Gastroesophageal sphincter (tissue), 4 donors: ENCODE measurements around the gene SULT1E1. TPM values are rescaled to one million over a fixed set of nuclear protein-coding genes. Genes with fewer than 3 reads are reported as not detected.

Experiments used
- ATAC-seq: fragments of 150-250 bp; one replicate; pipeline ENCODE4 v1.9.1; 2016; ENCODE audit warnings: mild to moderate bottlenecking, moderate library complexity
- H3K27ac ChIP-seq, 4 donors: fragments of 200-600 bp; sonication (generic) in 3 of 4; 1 replicate in 3 of 4; 2 replicates in 1 of 4; pipeline ENCODE4 v1.5.1; 2016 to 2019
- H3K27me3 ChIP-seq: fragments of 200-600 bp; sonication (generic); one replicate; pipeline ENCODE4 v1.5.1; 2019
- H3K36me3 ChIP-seq, 2 donors: fragments of 200-600 bp; sonication (generic); one replicate each; pipeline ENCODE4 v1.5.1; 2019; ENCODE audit warnings: control low read depth in 1 of 2
- H3K4me1 ChIP-seq, 3 donors: fragments of 200-600 bp; sonication (generic); 1 replicate in 2 of 3; 2 replicates in 1 of 3; pipeline ENCODE4 v1.5.1; 2016 to 2019; ENCODE audit warnings: control low read depth in 2 of 3
- H3K4me3 ChIP-seq, 2 donors: fragments of 200-600 bp; sonication (generic); one replicate each; pipeline ENCODE4 v1.5.1; 2019; ENCODE audit warnings: mild to moderate bottlenecking in 1 of 2, moderate library complexity in 1 of 2
- H3K9me3 ChIP-seq, 3 donors: fragments of 200-600 bp; sonication (generic); one replicate each; pipeline ENCODE4 v1.5.1; 2017 to 2019; ENCODE audit warnings: control low read depth in 2 of 3
- CTCF ChIP-seq, 4 experiments: fragments of 200-600 bp in 2 of 4; fragments of 450-650 bp in 2 of 4; sonication (generic) in 1 of 4; IDR thresholded peaks; one replicate each; pipeline ENCODE4 v1.5.1; 2017 to 2019; ENCODE audit warnings: antibody characterized with exemption in 4 of 4, mild to moderate bottlenecking in 2 of 4, moderate library complexity in 2 of 4
- EP300 ChIP-seq: sonication (generic); formaldehyde crosslinking; IDR thresholded peaks from one replicate; pipeline ENCODE4 v1.6.1; 2017; ENCODE audit warnings: antibody characterized with exemption, mild to moderate bottlenecking
- POLR2A ChIP-seq, 2 donors: fragments of 450-650 bp; IDR thresholded peaks; one replicate each; pipeline ENCODE4 v1.6.1; 2017; ENCODE audit warnings: antibody characterized with exemption in 2 of 2, mild to moderate bottlenecking in 2 of 2, moderate library complexity in 1 of 2
- POLR2AphosphoS5 ChIP-seq: sonication (generic); formaldehyde crosslinking; IDR thresholded peaks from one replicate; pipeline ENCODE4 v1.6.1; 2017; ENCODE audit warnings: antibody characterized with exemption
- WGBS, 2 donors: methylation state at CpG; one replicate each; pipeline ENCODE4 v1.1.5; 2018; ENCODE audit warnings: low coverage in 1 of 2; 5-methylcytosine and 5-hydroxymethylcytosine counted together
- total RNA-seq, 4 donors: library from RNA; depleted of rRNA; stranded (reverse); fragments of >200 nt; gene quantifications; one replicate each; pipeline ENCODE4 v1.1.0, GENCODE V29; 2016

SULT1E1 gene
- total RNA-seq, 4 donors from 2014 or later = not detected

DNA sequence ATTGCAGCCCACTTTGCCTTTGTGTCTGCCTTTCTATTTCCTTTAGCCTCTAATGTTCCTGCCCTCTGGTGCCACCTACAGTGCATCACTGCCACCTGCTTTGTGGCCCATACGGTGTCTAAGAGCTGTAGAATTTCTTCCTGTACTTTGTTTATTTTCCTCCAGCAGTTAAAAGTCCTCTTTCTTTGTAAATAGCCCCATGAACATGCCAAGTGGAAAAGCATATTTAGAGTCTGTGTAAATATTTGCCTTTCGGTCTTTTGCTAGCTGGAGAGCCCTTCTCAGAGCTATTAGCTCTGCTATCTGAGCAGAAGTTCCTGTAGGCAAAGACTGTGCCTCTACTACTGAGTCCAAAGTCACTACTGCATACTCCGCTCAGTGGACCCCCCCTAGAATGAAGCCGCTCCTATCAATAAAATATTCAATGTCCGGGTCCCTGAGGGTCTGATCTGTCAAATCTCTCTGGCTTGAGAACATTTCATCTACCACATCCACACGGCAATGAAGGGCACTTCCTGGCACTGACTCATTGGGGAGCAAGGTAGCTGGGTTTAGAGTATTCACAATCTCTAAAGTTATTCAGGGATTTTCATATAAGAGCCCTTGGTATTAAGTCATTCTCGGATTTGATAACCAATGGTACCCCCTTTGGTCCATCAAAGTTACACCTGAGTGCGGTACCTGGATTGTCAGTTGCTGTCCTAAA is 36.3 kb downstream of the SULT1E1 start:
- Histone ChIP-seq H3K4me1 (no peaks in the 10 kb centered on the region), H3K4me3 (no peak overlapping the region), H3K9me3 (no peaks in the 10 kb centered on the region), H3K36me3 (no peaks in the 10 kb centered on the region), H3K27me3 (no peaks in the 10 kb centered on the region), H3K27ac (no peak overlapping the region)
- ATAC-seq = peak; percentile 36
- WGBS, 2 donors = 48 to 65% methylated on average over 5 to 6 of the region's 8 CpGs
- no peak for TF ChIP-seq CTCF (IDR thresholded peaks at IDR 0.05)
- TF ChIP-seq POLR2A (IDR thresholded peaks at IDR 0.05) = no peak
- no peak for TF ChIP-seq POLR2AphosphoS5
- no peak for TF ChIP-seq EP300

GRCh38 chr4:69823048-69823447 is 36.9 kb downstream of the SULT1E1 start:
- TF ChIP-seq EP300 (no peak), CTCF (IDR thresholded peaks at IDR 0.05) (no peak), POLR2AphosphoS5 (no peak), POLR2A (IDR thresholded peaks at IDR 0.05) (no peak)
- H3K36me3 ChIP-seq = no peaks in the 10 kb centered on the region
- no peak for ATAC-seq
- no peaks in the 10 kb centered on the region for H3K9me3 ChIP-seq
- 66 to 100% methylated on average over 1 to 4 of the region's 4 CpGs for WGBS, 2 donors
- no peaks in the 10 kb centered on the region for H3K27me3 ChIP-seq
- no peak overlapping the region for H3K4me3 ChIP-seq
- H3K4me1 ChIP-seq = no peaks in the 10 kb centered on the region
- no peak overlapping the region for H3K27ac ChIP-seq

DNA sequence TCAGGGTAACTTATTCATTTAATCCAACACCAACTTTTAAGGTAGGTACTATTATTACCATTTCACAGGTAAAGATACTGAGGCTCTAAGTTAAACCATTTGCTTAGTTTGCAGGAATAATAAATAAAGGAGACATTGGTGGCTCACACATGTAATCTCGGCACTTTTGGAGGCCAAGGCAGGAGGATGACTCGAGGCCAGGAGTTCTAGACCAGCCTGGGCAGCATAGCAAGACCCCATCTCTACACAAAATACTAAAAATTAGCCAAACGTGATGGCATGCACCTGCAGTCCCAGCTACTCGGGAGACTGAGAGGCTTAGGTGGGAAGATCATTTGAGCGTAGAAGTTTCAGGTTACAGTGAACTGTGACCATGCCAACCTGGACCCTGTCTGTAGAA is 37.7 kb downstream of the SULT1E1 start:
- H3K27me3 ChIP-seq = no peaks in the 10 kb centered on the region
- no peaks in the 10 kb centered on the region for H3K36me3 ChIP-seq
- no peaks in the 10 kb centered on the region for H3K9me3 ChIP-seq
- no peak overlapping the region for H3K27ac ChIP-seq
- TF ChIP-seq CTCF (IDR thresholded peaks at IDR 0.05) = no peak
- no peak overlapping the region for H3K4me3 ChIP-seq
- H3K4me1 ChIP-seq = no peaks in the 10 kb centered on the region
- no peak for ATAC-seq
- WGBS, 2 donors = 82 to 88% methylated on average over 4 to 5 of the region's 5 CpGs

- WGBS, 2 donors = 60 to 91% methylated on average over 1 of the region's 1 CpG
These were observed 41.8 kb downstream of the SULT1E1 start for GRCh38 chr4:69818060-69818639.

More at GRCh38 chr4:69818060-69818639, 41.8 kb downstream of the SULT1E1 start:
- H3K4me1 ChIP-seq = no peaks in the 10 kb centered on the region
- TF ChIP-seq POLR2A (IDR thresholded peaks at IDR 0.05) (no peak), POLR2AphosphoS5 (no peak), EP300 (no peak), CTCF (IDR thresholded peaks at IDR 0.05) (no peak)
- no peak for ATAC-seq
- H3K27me3 ChIP-seq = no peaks in the 10 kb centered on the region
- no peak overlapping the region for H3K4me3 ChIP-seq
- no peaks in the 10 kb centered on the region for H3K36me3 ChIP-seq
- no peak overlapping the region for H3K27ac ChIP-seq
- no peaks in the 10 kb centered on the region for H3K9me3 ChIP-seq
